GM12878 (cell line): ENCODE data around the gene NCF2. TPM values are rescaled to one million over a fixed set of nuclear protein-coding genes. Genes with fewer than 3 reads are reported as not detected.

Source experiments
- ATAC-seq: fragments of 200-7000 bp; cut with Tn5 transposase; 3 replicates; pipeline ENCODE4 v1.9.1; 2020; ENCODE audit warnings: mild to moderate bottlenecking, moderate library complexity
- BruUV-seq: library from RNA; stranded (reverse); fragments of 400-500 nt; replicated peaks from 2 replicates; lab custom pipeline; 2021; lab: Mats Ljungman, UMichigan
- CTCF ChIA-PET: fragments of 300-600 bp; sonication (Branson Sonifier 250); formaldehyde crosslinking; extraction: SDS; loops from one replicate; lab custom pipeline; 2021; ENCODE audit warnings: inconsistent platforms; lab: Yijun Ruan, JAX
- POLR2A ChIA-PET: fragments of 350-600 bp; formaldehyde crosslinking; extraction: SDS; loops from one replicate; lab custom pipeline; 2021; ENCODE audit warnings: inconsistent platforms; lab: Charles Lee
- RAD21 ChIA-PET: fragments of 300-600 bp; sonication (Branson Sonifier 250); formaldehyde crosslinking; loops from one replicate; lab custom pipeline; 2023; ENCODE audit warnings: antibody characterized with exemption; ENCODE audit not compliant: unreplicated experiment; lab: Charles Lee
- SMC1A ChIA-PET: fragments of 300-600 bp; sonication (Branson Sonifier 250); formaldehyde crosslinking; loops from one replicate; lab custom pipeline; 2023; ENCODE audit not compliant: unreplicated experiment, uncharacterized antibody; lab: Charles Lee
- DNase-seq: peaks from one replicate; pipeline ENCODE4 v3.0.0-alpha.2; 2011; ENCODE audit warnings: low read depth, low spot score
- FAIRE-seq: peaks from 3 replicates; lab custom pipeline; 2011; peaks lifted over from hg19 to GRCh38; lab: Jason Lieb, UNC
- H2AFZ ChIP-seq: 2 replicates; pipeline ENCODE4 v1.6.0; 2011; ENCODE audit warnings: low read depth, low read length, control low read depth; ENCODE audit not compliant: control insufficient read depth
- H3K27ac ChIP-seq: 2 replicates; pipeline ENCODE4 v1.5.1; 2011; ENCODE audit warnings: control low read depth; ENCODE audit not compliant: control insufficient read depth, insufficient read depth
- H3K27me3 ChIP-seq, 2 experiments: replicated peaks in 1 of 2; 2 replicates each; pipeline versions ENCODE4 v1.6.0 to v1.6.1; 2011; ENCODE audit warnings: low read length in 1 of 2; ENCODE audit not compliant: control insufficient read depth in 2 of 2, insufficient read depth in 2 of 2
- H3K36me3 ChIP-seq, 2 experiments: 2 replicates each; pipeline ENCODE4 v1.5.1; 2011; ENCODE audit warnings: low read length in 1 of 2; ENCODE audit not compliant: control insufficient read depth in 2 of 2, insufficient read depth in 2 of 2
- H3K4me1 ChIP-seq: 2 replicates; pipeline ENCODE4 v1.6.1; 2011; ENCODE audit warnings: mild to moderate bottlenecking, low read length, moderate library complexity, mixed read lengths; ENCODE audit not compliant: control insufficient read depth, insufficient read depth
- H3K4me2 ChIP-seq: 2 replicates; pipeline ENCODE4 v1.6.0; 2011; ENCODE audit warnings: control low read depth; ENCODE audit not compliant: control insufficient read depth, insufficient read depth
- H3K4me3 ChIP-seq: fragments of 200-600 bp; sonication (generic); 2 replicates; pipeline ENCODE4 v1.5.1; 2016
- H3K79me2 ChIP-seq: 2 replicates; pipeline ENCODE4 v1.6.0; 2011; ENCODE audit warnings: low read length; ENCODE audit not compliant: control insufficient read depth, insufficient read depth
- H3K9ac ChIP-seq: 2 replicates; pipeline ENCODE4 v1.8.0; 2011; ENCODE audit warnings: low read length, control low read depth, mixed read lengths; ENCODE audit not compliant: control insufficient read depth, insufficient read depth
- H3K9me3 ChIP-seq: replicated peaks from 3 replicates; pipeline ENCODE4 v1.5.1; 2011; ENCODE audit warnings: mild to moderate bottlenecking, low read length; ENCODE audit not compliant: control insufficient read depth, insufficient read depth
- H4K20me1 ChIP-seq: 2 replicates; pipeline ENCODE4 v1.6.0; 2011; ENCODE audit not compliant: control insufficient read depth, insufficient read depth
- EGR1 ChIP-seq, 2 experiments: IDR thresholded peaks; 1 replicate in 1 of 2; 2 replicates in 1 of 2; pipeline ENCODE4 v1.6.1; 2011 to 2012; ENCODE audit warnings: low read depth in 2 of 2, low read length in 2 of 2, borderline replicate concordance in 1 of 2, mild to moderate bottlenecking in 1 of 2, moderate library complexity in 1 of 2
- ETV6 ChIP-seq, 2 experiments: fragments of 450-650 bp in 1 of 2; IDR thresholded peaks in 1 of 2; conservative IDR thresholded peaks in 1 of 2; 2 replicates each; pipeline ENCODE4 v1.6.1; 2014; ENCODE audit warnings: antibody characterized with exemption in 1 of 2, borderline replicate concordance in 1 of 2, low read depth in 1 of 2, mild to moderate bottlenecking in 1 of 2, moderate library complexity in 1 of 2
- PKNOX1 ChIP-seq: fragments of 450-650 bp; IDR thresholded peaks from 2 replicates; pipeline ENCODE4 v1.6.1; 2016; ENCODE audit warnings: mild to moderate bottlenecking
- RAD21 ChIP-seq: IDR thresholded peaks from 2 replicates; pipeline ENCODE4 v1.6.1; 2011; ENCODE audit warnings: mild to moderate bottlenecking, low read depth, low read length, moderate library complexity; ENCODE audit not compliant: insufficient read depth
- RB1 ChIP-seq: fragments of 450-650 bp; formaldehyde crosslinking; IDR thresholded peaks from 2 replicates; pipeline ENCODE4 v1.6.1; 2017; ENCODE audit warnings: mild to moderate bottlenecking, borderline replicate concordance
- SMC3 ChIP-seq: IDR thresholded peaks from 2 replicates; pipeline ENCODE4 v1.6.1; 2011; ENCODE audit warnings: low read length, improper control_type of control experiment, borderline replicate concordance
- YY1 ChIP-seq: IDR thresholded peaks from 2 replicates; pipeline ENCODE4 v1.6.1; 2011; ENCODE audit warnings: low read depth, mild to moderate bottlenecking, low read length
- WGBS: methylation state at CpG from one replicate; pipeline ENCODE4 v1.1.6; 2016; ENCODE audit warnings: low lambda C conversion rate; ENCODE audit not compliant: insufficient replicate concordance, insufficient coverage; ENCODE audit errors: missing lambda C conversion rate; 5-methylcytosine and 5-hydroxymethylcytosine counted together
- in situ Hi-C: fragments of 300-500 bp; cut with MboI; formaldehyde crosslinking; loops from 9 replicates; pipeline ENCODE4 v1.14.3; 2018; ENCODE audit warnings: mixed read lengths
- intact Hi-C: fragments of 100-400 bp; cut with micrococcal nuclease; formaldehyde crosslinking; loops from one replicate; pipeline ENCODE4 v1.14.2; 2022; ENCODE audit not compliant: unreplicated experiment
- polyA plus RNA-seq, 11 experiments: library from polyadenylated mRNA; depleted of rRNA in 4 of 11; unstranded in 6 of 11; stranded (reverse) in 5 of 11; fragments of >200 nt; fragmentation: Nextera tagmentation in 4 of 11; fragmentation: Illumina TruSeq in 1 of 11; extraction: Ambion mirVana in 4 of 11; extraction: Trizol in 1 of 11; gene quantifications; 1 replicate in 1 of 11; 2 replicates in 10 of 11; pipeline versions ENCODE4 v1.2.1 to v1.2.3, GENCODE V29; 2011 to 2016; ENCODE audit warnings: inconsistent platforms in 2 of 11, missing spikeins in 2 of 11, low read depth in 1 of 11
- total RNA-seq, 4 experiments: library from RNA; depleted of rRNA in 3 of 4; stranded (reverse); fragments of >200 nt in 3 of 4; fragmentation: Illumina TruSeq in 1 of 4; extraction: Trizol in 1 of 4; gene quantifications; 2 replicates each; pipeline versions ENCODE4 v1.2.1 to v1.2.3, GENCODE V29; 2013 to 2021
- TF ChIP-seq, protein P1 (sequence below), 3 experiments: IDR thresholded peaks in 2 of 3; conservative IDR thresholded peaks in 1 of 3; 2 replicates each; pipeline ENCODE4 v1.5.1; 2011; ENCODE audit warnings: low read depth in 3 of 3, low read length in 3 of 3, mild to moderate bottlenecking in 3 of 3, control low read depth in 2 of 3, moderate library complexity in 2 of 3, inconsistent platforms in 1 of 3, mixed read lengths in 1 of 3; ENCODE audit not compliant: control insufficient read depth in 2 of 3, insufficient read depth in 1 of 3; ENCODE audit errors: extremely low read depth in 1 of 3

Gene NCF2
- total and polyA plus RNA-seq, 10 of the 15 experiments (the other 5 are each of a cell fraction or from before 2014, with no cell fraction given): 31.4 to 256 (median 77.1) TPM

GRCh38 chr1:183543619-183544204 is 46.5 kb downstream of the NCF2 start:
- Histone ChIP-seq H3K79me2 (no peaks in the 10 kb centered on the region), H3K27me3 (no peaks in the 10 kb centered on the region), H3K4me3 (no peak overlapping the region), H4K20me1 (no peaks in the 10 kb centered on the region), H3K36me3 (peaks cover 23 to 58% of the 10 kb centered on the region in 2 experiments), H3K27ac (no peak overlapping the region), H3K9me3 (no peaks in the 10 kb centered on the region), H3K9ac (no peak overlapping the region)
- ATAC-seq (peak; percentile 95), DNase-seq (peak; percentile 19)
- in situ Hi-C loops: loop anchor here (10.0 kb wide), 2 partner anchors 259 to 659 kb away; no protein-coding TSS in a partner anchor
- TF ChIP-seq YY1: 0 out of 2 replicates have a peak, but pooled peaks have one; percentile 19
- TF ChIP-seq PKNOX1: peak; percentile 63
- no peak for TF ChIP-seq EGR1 (IDR thresholded peaks at IDR 0.05; ENCODE audit: borderline replicate concordance in 1 of 2, low read depth in 2 of 2, low read length in 2 of 2)
- TF ChIP-seq, protein P1, sequence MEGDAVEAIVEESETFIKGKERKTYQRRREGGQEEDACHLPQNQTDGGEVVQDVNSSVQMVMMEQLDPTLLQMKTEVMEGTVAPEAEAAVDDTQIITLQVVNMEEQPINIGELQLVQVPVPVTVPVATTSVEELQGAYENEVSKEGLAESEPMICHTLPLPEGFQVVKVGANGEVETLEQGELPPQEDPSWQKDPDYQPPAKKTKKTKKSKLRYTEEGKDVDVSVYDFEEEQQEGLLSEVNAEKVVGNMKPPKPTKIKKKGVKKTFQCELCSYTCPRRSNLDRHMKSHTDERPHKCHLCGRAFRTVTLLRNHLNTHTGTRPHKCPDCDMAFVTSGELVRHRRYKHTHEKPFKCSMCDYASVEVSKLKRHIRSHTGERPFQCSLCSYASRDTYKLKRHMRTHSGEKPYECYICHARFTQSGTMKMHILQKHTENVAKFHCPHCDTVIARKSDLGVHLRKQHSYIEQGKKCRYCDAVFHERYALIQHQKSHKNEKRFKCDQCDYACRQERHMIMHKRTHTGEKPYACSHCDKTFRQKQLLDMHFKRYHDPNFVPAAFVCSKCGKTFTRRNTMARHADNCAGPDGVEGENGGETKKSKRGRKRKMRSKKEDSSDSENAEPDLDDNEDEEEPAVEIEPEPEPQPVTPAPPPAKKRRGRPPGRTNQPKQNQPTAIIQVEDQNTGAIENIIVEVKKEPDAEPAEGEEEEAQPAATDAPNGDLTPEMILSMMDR (IDR thresholded peaks at IDR 0.05 in 2 of 3, conservative IDR thresholded peaks at IDR 0.05 in 1 of 3; ENCODE audit: control insufficient read depth in 2 of 3, extremely low read depth in 1 of 3, insufficient read depth in 1 of 3, low read depth in 3 of 3, low read length in 3 of 3): peak; percentile 65 to 66 (median 65)
- peak; percentile 71 for TF ChIP-seq RAD21
- TF ChIP-seq SMC3: peak; percentile 62; the same call in 1 of the 2 replicates
- TF ChIP-seq RB1: no peak
- no peak for TF ChIP-seq ETV6 (conservative IDR thresholded peaks at IDR 0.05 in 1 of 2, IDR thresholded peaks at IDR 0.05 in 1 of 2; ENCODE audit: borderline replicate concordance in 1 of 2, low read depth in 1 of 2)
- TF ChIP-seq, all 136 proteins: peak for 5
- ChIA-PET CTCF (no interaction called here), SMC1A (no interaction called here), RAD21 (no interaction called here), POLR2A (no interaction called here)
- intact Hi-C loops: loop anchor here (2.0 to 10.0 kb wide), 2 partner anchors 73 to 579 kb away; no protein-coding TSS in a partner anchor
- Histone ChIP-seq H3K4me1 (no peaks in the 10 kb centered on the region), H3K4me2 (no peak overlapping the region), H2AFZ (no peak overlapping the region)
- BruUV-seq: no TSS peak
- FAIRE-seq: peak; percentile 66
- 43% methylated on average over 2 of the region's 2 CpGs for WGBS
